GM21526 (cell line): ENCODE results near the gene PROB1.
A peak's percentile ranks its signal among the peaks of the same experiment; 100 is the strongest.

Source experiments
- ATAC-seq: cut with Tn5 transposase; IDR thresholded peaks from one replicate; pipeline ENCODE4 v1.9.1; 2021; ENCODE audit warnings: moderate library complexity; ENCODE audit not compliant: unreplicated experiment, low FRiP score

The PROB1 gene

DNA sequence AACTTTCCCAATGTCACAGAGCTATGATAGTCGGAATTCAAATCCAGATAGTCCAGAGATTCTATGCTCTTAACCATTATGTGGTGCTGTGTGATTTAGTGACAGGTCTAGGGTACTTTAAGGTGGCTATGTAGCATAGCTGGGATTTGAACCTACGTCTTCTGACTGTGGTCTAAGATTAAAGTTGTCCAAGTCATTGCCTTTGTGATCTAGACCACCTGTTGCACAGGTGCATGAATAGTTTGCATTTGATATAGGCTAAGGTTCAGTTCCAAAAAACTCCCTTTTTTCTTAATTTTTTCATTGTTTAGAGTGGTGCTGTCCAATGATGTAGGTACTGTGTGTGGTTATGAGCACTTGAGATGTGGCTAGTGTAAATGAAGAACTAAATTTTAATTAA is 50.7 kb downstream of the PROB1 start:
- ATAC-seq: no peak

DNA sequence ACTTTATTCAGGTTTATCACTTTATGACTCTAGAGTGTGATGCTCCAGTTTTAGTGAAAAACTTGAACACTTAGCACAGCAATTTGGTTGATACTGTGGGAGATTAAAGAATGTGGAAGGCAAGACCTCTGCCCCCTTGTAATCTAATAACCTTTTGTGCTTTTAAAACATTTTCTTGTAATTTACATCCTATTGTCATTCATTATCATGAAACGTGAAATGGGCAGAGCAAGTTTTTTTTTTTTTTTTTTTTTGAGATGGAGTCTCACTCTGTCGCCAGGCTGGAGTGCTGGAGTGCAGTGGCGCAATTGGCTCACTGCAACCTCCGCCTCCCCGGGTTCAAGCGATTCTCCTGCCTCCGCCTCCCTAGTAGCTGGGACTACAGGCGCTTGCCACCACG is 51.4 kb downstream of the PROB1 start:
- ATAC-seq: no peak

- no peak for ATAC-seq
Observed at GRCh38 chr5:139342423-139342723, 52.5 kb downstream of the PROB1 start.

DNA sequence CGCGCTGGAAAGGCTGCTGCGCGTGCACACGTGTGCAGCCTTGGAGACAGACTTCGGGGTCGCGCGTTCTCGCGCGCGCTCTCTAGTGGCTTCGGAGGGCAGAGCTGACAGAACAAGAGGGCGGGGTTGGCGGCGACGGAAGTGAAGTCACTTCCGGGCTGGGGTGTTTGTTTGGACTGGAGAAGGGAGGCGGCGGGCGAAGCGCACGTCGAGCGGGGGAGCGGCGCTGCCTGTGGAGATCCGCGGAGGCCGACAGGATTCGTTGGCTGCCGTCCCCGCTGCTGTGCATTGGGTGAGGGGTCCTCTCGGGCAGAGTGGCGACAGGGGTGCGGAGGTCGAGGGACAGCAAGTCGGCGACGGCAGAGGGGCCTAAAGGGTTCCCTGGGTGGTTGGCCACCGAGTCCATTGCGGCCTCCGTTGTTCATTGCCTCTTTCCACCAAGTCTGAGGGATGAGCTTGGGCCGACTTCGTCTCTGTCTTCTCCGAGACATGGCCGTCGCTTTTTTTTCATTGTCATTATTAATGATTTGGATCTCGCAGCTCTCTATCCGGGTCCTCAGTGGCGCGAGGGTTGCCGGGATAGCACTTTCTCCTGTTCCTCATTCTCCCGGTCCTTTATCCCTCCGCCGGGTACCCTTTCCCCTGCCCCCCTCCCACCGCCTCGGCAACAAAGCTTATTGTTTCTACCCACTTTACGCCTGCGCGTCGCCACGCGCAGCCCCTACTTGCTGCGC is 53.0 kb downstream of the PROB1 start, which contains the start of gene PAIP2:
Gene PAIP2, plus strand, starts transcription at position 166 of the 734 bp plus-strand sequence. CDS start 21,931 bp downstream, outside the sequence.
- peak; percentile 82 for ATAC-seq

GRCh38 chr5:139341187-139341688 is 53.7 kb downstream of the PROB1 start:
- ATAC-seq: peak; percentile 8
